IPS-11a (cell line): ENCODE measurements around the gene ZDHHC12.

Source experiments
- H3K4me3 ChIP-seq: one replicate; pipeline ENCODE4 v1.5.1; 2013; ENCODE audit warnings: low read depth, low read length, control low read depth

ZDHHC12 gene

GRCh38 chr9:128723866-128724743, at the start of gene ZDHHC12:
Gene ZDHHC12, minus strand, starts transcription at chr9:128724127. Its CDS starts 34 bp downstream, at chr9:128724093.
- H3K4me3 ChIP-seq, result peak within 1 kb of the TSS; percentile 81

- no peak overlapping the region for H3K4me3 ChIP-seq
Measured at GRCh38 chr9:128773049-128773448, 49.1 kb upstream of the ZDHHC12 start.

- peak within 1 kb of the TSS; percentile 90 for H3K4me3 ChIP-seq
Measured at GRCh38 chr9:128771745-128772519, 48.0 kb upstream of the ZDHHC12 start, which contains the start of gene ZER1. Gene ZER1, minus strand, starts transcription at chr9:128771927. Its CDS starts 16,362 bp downstream, at chr9:128755565.

- peak overlapping the region; percentile 90 for H3K4me3 ChIP-seq
Measured at GRCh38 chr9:128771094-128771721, 47.3 kb upstream of the ZDHHC12 start.

GRCh38 chr9:128770286-128771030, 46.5 kb upstream of the ZDHHC12 start:
- H3K4me3 ChIP-seq, result peak overlapping the region; percentile 90

GRCh38 chr9:128768606-128769005, 44.7 kb upstream of the ZDHHC12 start:
- no peak overlapping the region for H3K4me3 ChIP-seq

- no peak overlapping the region for H3K4me3 ChIP-seq
Measured at GRCh38 chr9:128765499-128765898, 41.6 kb upstream of the ZDHHC12 start.

- H3K4me3 ChIP-seq, result no peak overlapping the region
Measured at GRCh38 chr9:128764361-128764760, 40.4 kb upstream of the ZDHHC12 start.

GRCh38 chr9:128762671-128763449, 38.9 kb upstream of the ZDHHC12 start:
- no peak overlapping the region for H3K4me3 ChIP-seq

GRCh38 chr9:128757602-128758001, 33.7 kb upstream of the ZDHHC12 start:
- no peak overlapping the region for H3K4me3 ChIP-seq

- H3K4me3 ChIP-seq, result no peak overlapping the region
Measured at GRCh38 chr9:128753627-128754026, 29.7 kb upstream of the ZDHHC12 start.

GRCh38 chr9:128750926-128751595, 27.1 kb upstream of the ZDHHC12 start:
- H3K4me3 ChIP-seq, result no peak overlapping the region

- no peak overlapping the region for H3K4me3 ChIP-seq
Measured at GRCh38 chr9:128747241-128747640, 23.3 kb upstream of the ZDHHC12 start.

- H3K4me3 ChIP-seq, result no peak overlapping the region
Measured at GRCh38 chr9:128743421-128743820, 19.5 kb upstream of the ZDHHC12 start.

- H3K4me3 ChIP-seq, result no peak overlapping the region
Measured at GRCh38 chr9:128742401-128742800, 18.5 kb upstream of the ZDHHC12 start.

- no peak overlapping the region for H3K4me3 ChIP-seq
Measured at GRCh38 chr9:128735373-128735772, 11.4 kb upstream of the ZDHHC12 start.

- no peak overlapping the region for H3K4me3 ChIP-seq
Measured at GRCh38 chr9:128733256-128733655, 9.3 kb upstream of the ZDHHC12 start.

- H3K4me3 ChIP-seq, result no peak overlapping the region
Measured at GRCh38 chr9:128732576-128732975, 8.6 kb upstream of the ZDHHC12 start.

GRCh38 chr9:128731691-128732090, 7.8 kb upstream of the ZDHHC12 start:
- no peak overlapping the region for H3K4me3 ChIP-seq
